PFSK-1 (cell line): ENCODE measurements around the gene SOCS7.

Source experiments
- POLR2AphosphoS5 ChIP-seq: IDR thresholded peaks from 2 replicates; pipeline ENCODE4 v1.6.1; 2012; ENCODE audit warnings: low read depth, mild to moderate bottlenecking, control low read depth, low read length, moderate library complexity
- TAF1 ChIP-seq: IDR thresholded peaks from 2 replicates; pipeline ENCODE4 v1.6.1; 2012; ENCODE audit warnings: low read length, control low read depth, borderline replicate concordance; ENCODE audit not compliant: insufficient read depth

- TF ChIP-seq POLR2AphosphoS5 = no peak
- no peak for TF ChIP-seq TAF1
Observed at GRCh38 chr17:38353086-38353604, 1.5 kb downstream of the SOCS7 start.
